DMS153 (cell line): Measurements from ENCODE around the gene PCDHB1.
A peak's percentile ranks its signal among the peaks of the same experiment; 100 is the strongest.
"Not testable (repeated sequence)": the region's sequence is repeated elsewhere in the genome, so short reads cannot be mapped to it uniquely, and the experiment has no call there.

Experiments
- DNase-seq: peaks from one replicate; lab custom pipeline; 2025; lab: John Stamatoyannopoulos, UW

PCDHB1 gene

DNA sequence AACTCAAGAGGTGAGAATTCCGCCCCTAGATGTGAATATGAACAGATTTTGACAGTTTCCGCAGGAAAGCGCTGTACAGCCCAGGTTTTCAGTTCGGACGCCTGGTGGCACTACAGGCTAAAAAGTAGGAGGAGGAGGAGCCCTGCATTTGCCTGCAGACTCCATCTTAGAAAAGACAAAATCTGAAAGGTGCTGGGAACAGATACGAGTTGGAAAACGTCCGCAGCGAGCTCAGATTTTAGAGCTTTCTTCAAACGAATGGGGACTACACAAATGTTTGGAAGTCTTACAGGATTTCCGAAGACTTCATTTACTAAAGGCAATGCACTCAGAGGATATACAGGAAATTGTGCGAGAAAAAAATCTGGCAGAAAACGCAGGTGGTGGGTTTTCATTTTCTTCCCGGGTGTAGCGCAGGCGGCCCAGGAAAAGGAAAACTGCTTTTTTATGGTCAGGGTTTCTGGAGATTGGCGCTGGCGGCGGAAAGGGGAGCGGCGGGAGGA, 33.4 kb downstream of the PCDHB1 start:
- DNase-seq, result peak; percentile 33

DNA sequence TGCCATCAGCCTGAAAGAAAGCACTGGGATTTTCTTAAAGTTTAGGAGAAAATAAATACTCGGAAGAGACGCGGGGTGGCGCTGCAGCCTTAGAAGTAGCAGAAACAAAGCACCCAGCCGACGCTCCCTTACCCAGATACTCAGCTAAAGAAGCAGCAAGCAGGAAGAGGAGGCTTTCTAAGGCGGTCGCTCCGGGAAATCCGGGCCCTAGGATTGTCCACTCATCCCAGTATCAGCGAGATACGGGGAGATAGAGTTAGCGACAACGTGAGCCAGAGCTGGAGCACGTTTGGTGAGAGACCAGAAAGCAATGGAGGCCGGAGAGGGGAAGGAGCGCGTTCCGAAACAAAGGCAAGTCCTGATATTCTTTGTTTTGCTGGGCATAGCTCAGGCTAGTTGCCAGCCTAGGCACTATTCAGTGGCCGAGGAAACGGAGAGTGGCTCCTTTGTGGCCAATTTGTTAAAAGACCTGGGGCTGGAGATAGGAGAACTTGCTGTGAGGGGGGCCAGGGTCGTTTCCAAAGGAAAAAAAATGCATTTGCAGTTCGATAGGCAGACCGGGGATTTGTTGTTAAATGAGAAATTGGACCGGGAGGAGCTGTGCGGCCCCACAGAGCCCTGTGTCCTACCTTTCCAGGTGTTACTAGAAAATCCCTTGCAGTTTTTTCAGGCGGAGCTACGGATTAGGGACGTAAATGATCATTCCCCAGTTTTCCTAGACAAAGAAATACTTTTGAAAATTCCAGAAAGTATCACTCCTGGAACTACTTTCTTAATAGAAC, 43.5 kb downstream of the PCDHB1 start, which contains the start of gene PCDHB2:
Gene PCDHB2 (plus strand): TSS at position 135 of the 782 bp plus-strand sequence. CDS start 176 bp downstream, at position 311.
- no peak for DNase-seq

GRCh38 chr5:141095263-141095641, 44.1 kb downstream of the PCDHB1 start:
- DNase-seq, result no peak

- DNase-seq, result not testable (repeated sequence)
Measured at GRCh38 chr5:141096181-141096580, 45.0 kb downstream of the PCDHB1 start.

DNA sequence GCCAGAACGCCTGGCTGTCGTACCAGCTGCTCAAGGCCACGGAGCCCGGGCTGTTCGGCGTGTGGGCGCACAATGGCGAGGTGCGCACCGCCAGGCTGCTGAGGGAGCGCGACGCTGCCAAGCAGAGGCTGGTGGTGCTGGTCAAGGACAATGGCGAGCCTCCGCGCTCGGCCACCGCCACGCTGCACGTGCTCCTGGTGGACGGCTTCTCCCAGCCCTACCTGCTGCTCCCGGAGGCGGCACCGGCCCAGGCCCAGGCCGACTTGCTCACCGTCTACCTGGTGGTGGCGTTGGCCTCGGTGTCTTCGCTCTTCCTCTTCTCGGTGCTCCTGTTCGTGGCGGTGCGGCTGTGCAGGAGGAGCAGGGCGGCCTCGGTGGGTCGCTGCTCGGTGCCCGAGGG, 45.4 kb downstream of the PCDHB1 start:
- not testable (repeated sequence) for DNase-seq

DNA sequence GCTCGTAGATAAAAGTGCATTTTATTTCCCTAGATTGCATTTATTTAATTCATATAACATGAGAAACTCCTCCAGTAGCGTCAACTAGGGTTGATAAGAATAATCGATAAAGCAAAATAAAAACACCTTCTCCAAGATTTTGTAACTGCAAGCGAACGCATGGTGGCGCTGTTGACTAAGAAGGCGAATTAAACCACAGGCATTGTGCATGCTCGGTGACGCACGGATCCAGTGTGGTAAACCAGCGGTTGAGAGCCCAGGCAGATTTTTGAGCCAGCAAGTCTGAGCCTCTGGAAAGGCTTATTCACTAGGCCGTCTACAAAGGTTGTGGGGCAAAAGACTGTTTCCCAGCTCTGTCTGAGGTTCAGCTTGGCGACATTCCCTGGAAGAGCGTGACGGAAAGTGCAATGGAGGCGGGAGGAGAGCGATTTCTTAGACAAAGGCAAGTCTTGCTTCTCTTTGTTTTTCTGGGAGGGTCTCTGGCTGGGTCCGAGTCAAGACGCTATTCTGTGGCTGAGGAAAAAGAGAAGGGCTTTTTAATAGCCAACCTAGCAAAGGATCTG, 49.1 kb downstream of the PCDHB1 start, which contains the start of gene PCDHB3:
Gene PCDHB3 (plus strand): TSS at position 231 of the 563 bp plus-strand sequence. CDS start 177 bp downstream, at position 408.
- DNase-seq, result peak; percentile 64

DNA sequence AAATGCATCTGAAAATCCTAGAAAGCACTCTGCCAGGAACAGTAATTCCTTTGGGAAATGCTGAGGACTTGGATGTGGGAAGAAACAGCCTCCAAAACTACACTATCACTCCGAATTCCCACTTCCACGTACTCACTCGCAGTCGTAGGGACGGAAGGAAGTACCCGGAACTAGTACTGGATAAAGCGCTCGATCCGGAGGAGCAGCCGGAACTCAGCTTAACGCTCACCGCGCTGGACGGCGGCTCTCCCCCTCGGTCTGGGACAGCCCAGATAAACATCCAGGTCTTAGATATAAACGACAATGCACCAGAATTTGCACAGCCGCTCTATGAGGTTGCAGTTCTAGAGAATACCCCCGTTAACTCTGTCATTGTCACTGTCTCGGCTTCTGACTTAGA, 49.9 kb downstream of the PCDHB1 start:
- no peak for DNase-seq

GRCh38 chr5:141102070-141102469, 50.9 kb downstream of the PCDHB1 start:
- DNase-seq, result not testable (repeated sequence)

GRCh38 chr5:141102471-141102870, 51.3 kb downstream of the PCDHB1 start:
- DNase-seq, result not testable (repeated sequence)

DNA sequence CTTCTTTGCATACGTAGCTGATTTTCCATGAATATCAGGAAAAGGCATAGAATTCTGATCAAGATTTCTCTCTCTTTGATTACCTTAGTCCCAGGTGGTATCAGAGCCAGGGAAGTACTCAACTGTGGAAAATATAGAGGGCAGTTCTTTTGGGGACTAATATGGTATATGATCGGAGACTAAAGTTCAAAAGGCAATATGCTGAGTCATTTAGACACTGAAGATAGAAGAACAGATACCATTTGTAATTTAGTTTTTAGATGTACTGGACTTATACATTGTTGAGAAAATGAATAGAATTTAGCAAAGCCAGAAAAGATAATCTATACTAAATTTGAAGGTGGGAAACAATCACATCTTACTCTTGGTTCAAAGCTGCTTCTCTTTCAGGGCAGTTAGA, 54.2 kb downstream of the PCDHB1 start:
- no peak for DNase-seq
